ENCODE measurements around the gene DYNC2LI1. TPM values are rescaled to one million over a fixed set of nuclear protein-coding genes. Genes with fewer than 3 reads are reported as not detected.

Gene DYNC2LI1
- total RNA-seq, 2 donors from 2014 or later = 2.8 to 4.7 TPM

GRCh38 chr2:43745457-43745856 is 28.4 kb upstream of the DYNC2LI1 start:
- DNase-seq (no peak), ATAC-seq (no peak)
- Mint-ChIP-seq H3K27me3 (peaks cover 14% of the 10 kb centered on the region), H3K4me1 (peaks cover 2% of the 10 kb centered on the region), H3K4me3 (no peak overlapping the region), H3K27ac (no peak overlapping the region), H3K36me3 (ENCODE audit: low read depth) (peaks cover 2% of the 10 kb centered on the region)
- no peaks in the 10 kb centered on the region for H3K9me3 ChIP-seq (ENCODE audit: control insufficient read depth, low read length, poor library complexity, severe bottlenecking)

GRCh38 chr2:43748333-43748732 is 25.5 kb upstream of the DYNC2LI1 start:
- DNase-seq (no peak), ATAC-seq (no peak)
- Mint-ChIP-seq H3K36me3 (ENCODE audit: low read depth) (no peaks in the 10 kb centered on the region), H3K27ac (no peak overlapping the region), H3K27me3 (peaks cover 6% of the 10 kb centered on the region), H3K4me3 (no peak overlapping the region), H3K4me1 (no peaks in the 10 kb centered on the region)
- H3K9me3 ChIP-seq (ENCODE audit: control insufficient read depth, low read length, poor library complexity, severe bottlenecking) = no peaks in the 10 kb centered on the region

- H3K27me3 Mint-ChIP-seq = no peaks in the 10 kb centered on the region
Measured at GRCh38 chr2:43749583-43749982, 24.3 kb upstream of the DYNC2LI1 start.

GRCh38 chr2:43751476-43751990 is 22.3 kb upstream of the DYNC2LI1 start:
- no peak overlapping the region for H3K27ac Mint-ChIP-seq
- no peak for DNase-seq
- H3K36me3 Mint-ChIP-seq (ENCODE audit: low read depth) = no peaks in the 10 kb centered on the region
- no peak for ATAC-seq
- no peaks in the 10 kb centered on the region for H3K4me1 Mint-ChIP-seq
- peaks cover 7% of the 10 kb centered on the region for H3K27me3 Mint-ChIP-seq
- no peak overlapping the region for H3K4me3 Mint-ChIP-seq
- no peaks in the 10 kb centered on the region for H3K9me3 ChIP-seq (ENCODE audit: control insufficient read depth, low read length, poor library complexity, severe bottlenecking)

More at GRCh38 chr2:43749583-43749982, 24.3 kb upstream of the DYNC2LI1 start:
- H3K9me3 ChIP-seq (ENCODE audit: control insufficient read depth, low read length, poor library complexity, severe bottlenecking) = no peaks in the 10 kb centered on the region
- no peaks in the 10 kb centered on the region for H3K4me1 Mint-ChIP-seq
- DNase-seq = no peak
- H3K27ac Mint-ChIP-seq = no peak overlapping the region
- no peak for ATAC-seq
- no peak overlapping the region for H3K4me3 Mint-ChIP-seq
- H3K36me3 Mint-ChIP-seq (ENCODE audit: low read depth) = no peaks in the 10 kb centered on the region

- H3K4me3 Mint-ChIP-seq = no peak overlapping the region
- H3K9me3 ChIP-seq (ENCODE audit: control insufficient read depth, low read length, poor library complexity, severe bottlenecking) = no peaks in the 10 kb centered on the region
- ATAC-seq = no peak
- no peaks in the 10 kb centered on the region for H3K4me1 Mint-ChIP-seq
- H3K36me3 Mint-ChIP-seq (ENCODE audit: low read depth) = no peaks in the 10 kb centered on the region
- H3K27me3 Mint-ChIP-seq = peaks cover 7% of the 10 kb centered on the region
- no peak for DNase-seq
- H3K27ac Mint-ChIP-seq = no peak overlapping the region
Measured at GRCh38 chr2:43752302-43752701, 21.5 kb upstream of the DYNC2LI1 start.

- Mint-ChIP-seq H3K27ac (no peak overlapping the region), H3K27me3 (peaks cover 7% of the 10 kb centered on the region), H3K4me1 (no peaks in the 10 kb centered on the region), H3K4me3 (no peak overlapping the region), H3K36me3 (ENCODE audit: low read depth) (no peaks in the 10 kb centered on the region)
- H3K9me3 ChIP-seq (ENCODE audit: control insufficient read depth, low read length, poor library complexity, severe bottlenecking) = no peaks in the 10 kb centered on the region
- DNase-seq (no peak), ATAC-seq (no peak)
Measured at GRCh38 chr2:43754180-43754579, 19.7 kb upstream of the DYNC2LI1 start.

GRCh38 chr2:43758739-43759138 is 15.1 kb upstream of the DYNC2LI1 start:
- H3K27me3 Mint-ChIP-seq = peaks cover 7% of the 10 kb centered on the region
- DNase-seq (no peak), ATAC-seq (no peak)
- no peaks in the 10 kb centered on the region for H3K36me3 Mint-ChIP-seq (ENCODE audit: low read depth)
- H3K9me3 ChIP-seq (ENCODE audit: control insufficient read depth, low read length, poor library complexity, severe bottlenecking) = no peaks in the 10 kb centered on the region
- no peak overlapping the region for H3K27ac Mint-ChIP-seq
- no peaks in the 10 kb centered on the region for H3K4me1 Mint-ChIP-seq
- H3K4me3 Mint-ChIP-seq = no peak overlapping the region

- DNase-seq (no peak), ATAC-seq (no peak)
- no peaks in the 10 kb centered on the region for H3K9me3 ChIP-seq (ENCODE audit: control insufficient read depth, low read length, poor library complexity, severe bottlenecking)
- H3K36me3 Mint-ChIP-seq (ENCODE audit: low read depth) = no peaks in the 10 kb centered on the region
- H3K4me3 Mint-ChIP-seq = no peak overlapping the region
- no peak overlapping the region for H3K27ac Mint-ChIP-seq
- H3K27me3 Mint-ChIP-seq = peaks cover 7% of the 10 kb centered on the region
- no peaks in the 10 kb centered on the region for H3K4me1 Mint-ChIP-seq
Measured at GRCh38 chr2:43759195-43759594, 14.6 kb upstream of the DYNC2LI1 start.

GRCh38 chr2:43762286-43762685 is 11.6 kb upstream of the DYNC2LI1 start:
- DNase-seq (no peak), ATAC-seq (no peak)
- no peaks in the 10 kb centered on the region for H3K36me3 Mint-ChIP-seq (ENCODE audit: low read depth)
- no peak overlapping the region for H3K27ac Mint-ChIP-seq
- H3K4me1 Mint-ChIP-seq = no peaks in the 10 kb centered on the region
- no peaks in the 10 kb centered on the region for H3K9me3 ChIP-seq (ENCODE audit: control insufficient read depth, low read length, poor library complexity, severe bottlenecking)
- H3K27me3 Mint-ChIP-seq = peaks cover 5% of the 10 kb centered on the region
- no peak overlapping the region for H3K4me3 Mint-ChIP-seq

GRCh38 chr2:43763091-43763490 is 10.7 kb upstream of the DYNC2LI1 start:
- no peak for DNase-seq
- ATAC-seq = no peak
- no peaks in the 10 kb centered on the region for H3K36me3 Mint-ChIP-seq (ENCODE audit: low read depth)
- no peaks in the 10 kb centered on the region for H3K4me1 Mint-ChIP-seq
- peaks cover 5% of the 10 kb centered on the region for H3K27me3 Mint-ChIP-seq
- H3K9me3 ChIP-seq (ENCODE audit: control insufficient read depth, low read length, poor library complexity, severe bottlenecking) = no peaks in the 10 kb centered on the region
- H3K4me3 Mint-ChIP-seq = no peak overlapping the region
- no peak overlapping the region for H3K27ac Mint-ChIP-seq

- ATAC-seq (no peak), DNase-seq (no peak)
- Mint-ChIP-seq H3K27ac (no peak overlapping the region), H3K27me3 (peaks cover 9% of the 10 kb centered on the region), H3K4me3 (no peak overlapping the region), H3K4me1 (no peaks in the 10 kb centered on the region), H3K36me3 (ENCODE audit: low read depth) (no peaks in the 10 kb centered on the region)
- no peaks in the 10 kb centered on the region for H3K9me3 ChIP-seq (ENCODE audit: control insufficient read depth, low read length, poor library complexity, severe bottlenecking)
Measured at GRCh38 chr2:43764086-43764705, 9.6 kb upstream of the DYNC2LI1 start.

- Mint-ChIP-seq H3K27ac (no peak overlapping the region), H3K27me3 (peaks cover 15% of the 10 kb centered on the region), H3K4me1 (no peaks in the 10 kb centered on the region), H3K36me3 (ENCODE audit: low read depth) (no peaks in the 10 kb centered on the region), H3K4me3 (no peak overlapping the region)
- ATAC-seq (no peak), DNase-seq (no peak)
- no peaks in the 10 kb centered on the region for H3K9me3 ChIP-seq (ENCODE audit: control insufficient read depth, low read length, poor library complexity, severe bottlenecking)
Measured at GRCh38 chr2:43766006-43766405, 7.8 kb upstream of the DYNC2LI1 start.

GRCh38 chr2:43774617-43775016 is 778 bp downstream of the DYNC2LI1 start:
- peak overlapping the region; percentile 98 for H3K4me3 Mint-ChIP-seq
- H3K27me3 Mint-ChIP-seq = peaks cover 14% of the 10 kb centered on the region
- DNase-seq (no peak), ATAC-seq (no peak)
- peaks cover 7% of the 10 kb centered on the region for H3K36me3 Mint-ChIP-seq (ENCODE audit: low read depth)
- no peaks in the 10 kb centered on the region for H3K9me3 ChIP-seq (ENCODE audit: control insufficient read depth, low read length, poor library complexity, severe bottlenecking)
- peaks cover 11% of the 10 kb centered on the region for H3K4me1 Mint-ChIP-seq
- H3K27ac Mint-ChIP-seq = peak overlapping the region; percentile 97

GRCh38 chr2:43776324-43776723 is 2.5 kb downstream of the DYNC2LI1 start:
- H3K9me3 ChIP-seq (ENCODE audit: control insufficient read depth, low read length, poor library complexity, severe bottlenecking) = no peaks in the 10 kb centered on the region
- ATAC-seq = no peak

More at GRCh38 chr2:43776324-43776723, 2.5 kb downstream of the DYNC2LI1 start:
- no peak overlapping the region for H3K4me3 Mint-ChIP-seq
- peaks cover 14% of the 10 kb centered on the region for H3K36me3 Mint-ChIP-seq (ENCODE audit: low read depth)
- peaks cover 11% of the 10 kb centered on the region for H3K4me1 Mint-ChIP-seq
- DNase-seq = no peak
- no peak overlapping the region for H3K27ac Mint-ChIP-seq
- H3K27me3 Mint-ChIP-seq = peaks cover 8% of the 10 kb centered on the region
